HepG2 (cell line): ENCODE results near the gene CCL27. TPM values are rescaled to one million over a fixed set of nuclear protein-coding genes. Genes with fewer than 3 reads are reported as not detected.

Experiments used
- HNRNPL ChIP-seq: fragments of 200-400 bp; formaldehyde crosslinking; IDR thresholded peaks from 2 replicates; pipeline ENCODE4 v1.6.1; 2017; ENCODE audit warnings: mild to moderate bottlenecking, low read depth, low read length
- ISX ChIP-seq: sonication (generic); formaldehyde crosslinking; conservative IDR thresholded peaks from 2 replicates; pipeline ENCODE4 v1.5.0; 2020; ENCODE audit warnings: missing genetic modification reagents
- SP140L ChIP-seq: sonication (generic); formaldehyde crosslinking; IDR thresholded peaks from 2 replicates; pipeline ENCODE4 v1.4.0; 2020; ENCODE audit warnings: missing genetic modification reagents, borderline replicate concordance
- SRSF9 ChIP-seq: fragments of 200-400 bp; formaldehyde crosslinking; IDR thresholded peaks from 2 replicates; pipeline ENCODE4 v1.6.1; 2018; ENCODE audit warnings: borderline replicate concordance, mild to moderate bottlenecking, low read depth, low read length; ENCODE audit not compliant: insufficient read depth, poor library complexity, severe bottlenecking
- ZFAT ChIP-seq: sonication (generic); formaldehyde crosslinking; conservative IDR thresholded peaks from 2 replicates; pipeline ENCODE4 v1.8.1; 2023; ENCODE audit warnings: missing genetic modification reagents, inconsistent platforms
- ZFP41 ChIP-seq: sonication (generic); formaldehyde crosslinking; IDR thresholded peaks from 2 replicates; pipeline ENCODE4 v1.4.0; 2020; ENCODE audit warnings: mild to moderate bottlenecking, missing genetic modification reagents, borderline replicate concordance
- ZNF143 ChIP-seq: sonication (generic); formaldehyde crosslinking; IDR thresholded peaks from 2 replicates; pipeline ENCODE4 v1.4.0; 2020; ENCODE audit warnings: missing genetic modification reagents
- ZNF562 ChIP-seq: sonication (generic); formaldehyde crosslinking; IDR thresholded peaks from 2 replicates; pipeline ENCODE4 v1.8.0; 2022; ENCODE audit warnings: missing genetic modification reagents, borderline replicate concordance
- ZNF616 ChIP-seq: sonication (generic); formaldehyde crosslinking; IDR thresholded peaks from 2 replicates; pipeline ENCODE4 v1.5.0; 2020; ENCODE audit warnings: low read depth, mild to moderate bottlenecking, missing genetic modification reagents
- polyA plus RNA-seq, 8 experiments: library from polyadenylated mRNA; depleted of rRNA in 3 of 8; stranded (reverse) in 7 of 8; unstranded in 1 of 8; fragments of >200 nt; fragmentation: Illumina TruSeq in 4 of 8; extraction: Trizol in 4 of 8; gene quantifications; 2 replicates each; pipeline versions ENCODE4 v1.2.1 to v1.2.3, GENCODE V29; 2011 to 2016; ENCODE audit warnings: low read depth in 4 of 8, missing spikeins in 1 of 8, mixed read lengths in 1 of 8; ENCODE audit not compliant: insufficient read depth in 1 of 8
- total RNA-seq, 5 experiments: library from RNA; depleted of rRNA; stranded (reverse); fragments of >200 nt; fragmentation: Illumina TruSeq; extraction: Trizol; gene quantifications; 2 replicates each; pipeline ENCODE4 v1.2.3, GENCODE V29; 2016; ENCODE audit warnings: low read depth in 1 of 5
- TF ChIP-seq, protein P1 (sequence below): sonication (generic); formaldehyde crosslinking; IDR thresholded peaks from 2 replicates; pipeline ENCODE4 v1.4.0; 2020; ENCODE audit warnings: mild to moderate bottlenecking, missing genetic modification reagents
- TF ChIP-seq, protein P2 (sequence below): sonication (generic); formaldehyde crosslinking; IDR thresholded peaks from 2 replicates; pipeline ENCODE4 v1.5.1; 2020; ENCODE audit warnings: mild to moderate bottlenecking, moderate library complexity, missing genetic modification reagents
- TF ChIP-seq, protein P3 (sequence below): sonication (generic); formaldehyde crosslinking; IDR thresholded peaks from 2 replicates; pipeline ENCODE4 v1.4.0; 2020; ENCODE audit warnings: missing genetic modification reagents
- TF ChIP-seq, protein P4 (sequence below), 2 experiments: fragments of 450-650 bp in 1 of 2; sonication (generic) in 1 of 2; formaldehyde crosslinking; IDR thresholded peaks; 2 replicates each; pipeline versions ENCODE4 v1.5.0 to v1.8.0; 2020 to 2022; ENCODE audit warnings: mild to moderate bottlenecking in 1 of 2, missing genetic modification reagents in 1 of 2
- TF ChIP-seq, protein P5 (sequence below): sonication (generic); formaldehyde crosslinking; IDR thresholded peaks from 2 replicates; pipeline ENCODE4 v1.5.1; 2020; ENCODE audit warnings: mild to moderate bottlenecking, missing genetic modification reagents, borderline replicate concordance
- TF ChIP-seq, protein P6 (sequence below): IDR thresholded peaks from 2 replicates; pipeline ENCODE4 v1.6.1; 2012; ENCODE audit warnings: low read depth, low read length, improper control_type of control experiment

Gene CCL27
- total and polyA plus RNA-seq, 2 of the 13 experiments (the other 11 are each of a cell fraction or from before 2014, with no cell fraction given) = not detected

DNA sequence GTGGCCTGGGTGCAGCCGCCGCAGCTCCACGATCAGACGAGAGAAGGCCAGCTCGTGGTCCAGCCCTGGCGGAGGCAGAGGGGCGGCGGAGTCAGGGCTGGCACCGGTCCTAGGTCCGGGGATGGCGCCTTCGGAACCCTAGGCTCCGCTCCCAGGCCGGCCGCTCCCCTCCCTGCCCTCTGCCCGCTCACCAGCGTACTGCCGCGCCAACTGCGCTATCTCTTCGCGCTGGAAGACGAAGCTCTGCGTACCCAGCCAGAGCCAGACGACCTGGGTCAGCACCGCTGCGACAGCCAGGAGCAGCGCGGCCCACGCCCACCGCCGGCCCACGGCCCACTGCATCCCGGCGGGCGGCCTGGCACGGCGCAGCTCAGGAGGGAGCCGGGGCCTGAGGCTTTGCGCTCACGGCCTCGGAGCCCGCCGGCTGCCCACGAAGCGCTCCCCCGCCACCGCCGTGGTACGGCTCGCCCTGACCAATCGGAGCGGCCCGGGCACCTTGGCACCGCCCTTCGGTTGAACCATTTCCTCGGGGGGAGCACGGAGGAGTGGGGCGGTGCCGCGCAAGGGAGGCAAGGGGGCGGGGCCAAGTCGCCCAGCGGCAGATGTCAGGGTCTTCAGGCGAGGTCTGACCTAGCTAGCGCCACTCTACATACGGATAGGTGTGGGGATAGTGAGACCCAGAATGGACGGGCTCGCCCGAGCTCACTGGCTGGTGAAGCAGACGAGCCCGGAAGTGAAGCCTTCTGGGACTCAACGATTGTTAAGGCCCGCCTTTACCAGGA is 24.9 kb downstream of the CCL27 start, which contains the start of gene SIGMAR1 (continued):
- TF ChIP-seq, protein P1, sequence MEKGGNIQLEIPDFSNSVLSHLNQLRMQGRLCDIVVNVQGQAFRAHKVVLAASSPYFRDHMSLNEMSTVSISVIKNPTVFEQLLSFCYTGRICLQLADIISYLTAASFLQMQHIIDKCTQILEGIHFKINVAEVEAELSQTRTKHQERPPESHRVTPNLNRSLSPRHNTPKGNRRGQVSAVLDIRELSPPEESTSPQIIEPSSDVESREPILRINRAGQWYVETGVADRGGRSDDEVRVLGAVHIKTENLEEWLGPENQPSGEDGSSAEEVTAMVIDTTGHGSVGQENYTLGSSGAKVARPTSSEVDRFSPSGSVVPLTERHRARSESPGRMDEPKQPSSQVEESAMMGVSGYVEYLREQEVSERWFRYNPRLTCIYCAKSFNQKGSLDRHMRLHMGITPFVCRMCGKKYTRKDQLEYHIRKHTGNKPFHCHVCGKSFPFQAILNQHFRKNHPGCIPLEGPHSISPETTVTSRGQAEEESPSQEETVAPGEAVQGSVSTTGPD (CRISPR knock-in tag) = no peak; the same call in 1 of the 2 replicates
- TF ChIP-seq, protein P2, sequence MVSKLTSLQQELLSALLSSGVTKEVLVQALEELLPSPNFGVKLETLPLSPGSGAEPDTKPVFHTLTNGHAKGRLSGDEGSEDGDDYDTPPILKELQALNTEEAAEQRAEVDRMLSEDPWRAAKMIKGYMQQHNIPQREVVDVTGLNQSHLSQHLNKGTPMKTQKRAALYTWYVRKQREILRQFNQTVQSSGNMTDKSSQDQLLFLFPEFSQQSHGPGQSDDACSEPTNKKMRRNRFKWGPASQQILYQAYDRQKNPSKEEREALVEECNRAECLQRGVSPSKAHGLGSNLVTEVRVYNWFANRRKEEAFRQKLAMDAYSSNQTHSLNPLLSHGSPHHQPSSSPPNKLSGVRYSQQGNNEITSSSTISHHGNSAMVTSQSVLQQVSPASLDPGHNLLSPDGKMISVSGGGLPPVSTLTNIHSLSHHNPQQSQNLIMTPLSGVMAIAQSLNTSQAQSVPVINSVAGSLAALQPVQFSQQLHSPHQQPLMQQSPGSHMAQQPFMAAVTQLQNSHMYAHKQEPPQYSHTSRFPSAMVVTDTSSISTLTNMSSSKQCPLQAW = peak; percentile 54; the same call in 1 of the 2 replicates
- no peak for TF ChIP-seq SP140L (CRISPR knock-in tag)
- TF ChIP-seq ZNF562 (CRISPR knock-in tag) = no peak
- TF ChIP-seq, protein P3, sequence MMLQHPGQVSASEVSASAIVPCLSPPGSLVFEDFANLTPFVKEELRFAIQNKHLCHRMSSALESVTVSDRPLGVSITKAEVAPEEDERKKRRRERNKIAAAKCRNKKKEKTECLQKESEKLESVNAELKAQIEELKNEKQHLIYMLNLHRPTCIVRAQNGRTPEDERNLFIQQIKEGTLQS = no peak
- 0 out of 2 replicates have a peak, but pooled peaks have one; percentile 31 for TF ChIP-seq ZNF616 (CRISPR knock-in tag)
- TF ChIP-seq, protein P4, sequence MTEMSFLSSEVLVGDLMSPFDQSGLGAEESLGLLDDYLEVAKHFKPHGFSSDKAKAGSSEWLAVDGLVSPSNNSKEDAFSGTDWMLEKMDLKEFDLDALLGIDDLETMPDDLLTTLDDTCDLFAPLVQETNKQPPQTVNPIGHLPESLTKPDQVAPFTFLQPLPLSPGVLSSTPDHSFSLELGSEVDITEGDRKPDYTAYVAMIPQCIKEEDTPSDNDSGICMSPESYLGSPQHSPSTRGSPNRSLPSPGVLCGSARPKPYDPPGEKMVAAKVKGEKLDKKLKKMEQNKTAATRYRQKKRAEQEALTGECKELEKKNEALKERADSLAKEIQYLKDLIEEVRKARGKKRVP (CRISPR knock-in tag; IDR thresholded peaks at IDR 0.05) = peak in 1 of 2 experiments; percentile 52; a peak in 1 of 4 replicates
- TF ChIP-seq ZFAT (CRISPR knock-in tag) = no peak
- TF ChIP-seq, protein P5, sequence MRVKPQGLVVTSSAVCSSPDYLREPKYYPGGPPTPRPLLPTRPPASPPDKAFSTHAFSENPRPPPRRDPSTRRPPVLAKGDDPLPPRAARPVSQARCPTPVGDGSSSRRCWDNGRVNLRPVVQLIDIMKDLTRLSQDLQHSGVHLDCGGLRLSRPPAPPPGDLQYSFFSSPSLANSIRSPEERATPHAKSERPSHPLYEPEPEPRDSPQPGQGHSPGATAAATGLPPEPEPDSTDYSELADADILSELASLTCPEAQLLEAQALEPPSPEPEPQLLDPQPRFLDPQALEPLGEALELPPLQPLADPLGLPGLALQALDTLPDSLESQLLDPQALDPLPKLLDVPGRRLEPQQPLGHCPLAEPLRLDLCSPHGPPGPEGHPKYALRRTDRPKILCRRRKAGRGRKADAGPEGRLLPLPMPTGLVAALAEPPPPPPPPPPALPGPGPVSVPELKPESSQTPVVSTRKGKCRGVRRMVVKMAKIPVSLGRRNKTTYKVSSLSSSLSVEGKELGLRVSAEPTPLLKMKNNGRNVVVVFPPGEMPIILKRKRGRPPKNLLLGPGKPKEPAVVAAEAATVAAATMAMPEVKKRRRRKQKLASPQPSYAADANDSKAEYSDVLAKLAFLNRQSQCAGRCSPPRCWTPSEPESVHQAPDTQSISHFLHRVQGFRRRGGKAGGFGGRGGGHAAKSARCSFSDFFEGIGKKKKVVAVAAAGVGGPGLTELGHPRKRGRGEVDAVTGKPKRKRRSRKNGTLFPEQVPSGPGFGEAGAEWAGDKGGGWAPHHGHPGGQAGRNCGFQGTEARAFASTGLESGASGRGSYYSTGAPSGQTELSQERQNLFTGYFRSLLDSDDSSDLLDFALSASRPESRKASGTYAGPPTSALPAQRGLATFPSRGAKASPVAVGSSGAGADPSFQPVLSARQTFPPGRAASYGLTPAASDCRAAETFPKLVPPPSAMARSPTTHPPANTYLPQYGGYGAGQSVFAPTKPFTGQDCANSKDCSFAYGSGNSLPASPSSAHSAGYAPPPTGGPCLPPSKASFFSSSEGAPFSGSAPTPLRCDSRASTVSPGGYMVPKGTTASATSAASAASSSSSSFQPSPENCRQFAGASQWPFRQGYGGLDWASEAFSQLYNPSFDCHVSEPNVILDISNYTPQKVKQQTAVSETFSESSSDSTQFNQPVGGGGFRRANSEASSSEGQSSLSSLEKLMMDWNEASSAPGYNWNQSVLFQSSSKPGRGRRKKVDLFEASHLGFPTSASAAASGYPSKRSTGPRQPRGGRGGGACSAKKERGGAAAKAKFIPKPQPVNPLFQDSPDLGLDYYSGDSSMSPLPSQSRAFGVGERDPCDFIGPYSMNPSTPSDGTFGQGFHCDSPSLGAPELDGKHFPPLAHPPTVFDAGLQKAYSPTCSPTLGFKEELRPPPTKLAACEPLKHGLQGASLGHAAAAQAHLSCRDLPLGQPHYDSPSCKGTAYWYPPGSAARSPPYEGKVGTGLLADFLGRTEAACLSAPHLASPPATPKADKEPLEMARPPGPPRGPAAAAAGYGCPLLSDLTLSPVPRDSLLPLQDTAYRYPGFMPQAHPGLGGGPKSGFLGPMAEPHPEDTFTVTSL = 0 out of 2 replicates have a peak, but pooled peaks have one; percentile 17
- peak; percentile 28; the same call in 1 of the 2 replicates for TF ChIP-seq ZNF143 (CRISPR knock-in tag)
- no peak for TF ChIP-seq ISX (CRISPR knock-in tag)
- TF ChIP-seq SRSF9 = no peak
- no peak; the same call in none of the 2 replicates for TF ChIP-seq HNRNPL
- TF ChIP-seq ZFP41 (CRISPR knock-in tag) = no peak
- TF ChIP-seq, protein P6, sequence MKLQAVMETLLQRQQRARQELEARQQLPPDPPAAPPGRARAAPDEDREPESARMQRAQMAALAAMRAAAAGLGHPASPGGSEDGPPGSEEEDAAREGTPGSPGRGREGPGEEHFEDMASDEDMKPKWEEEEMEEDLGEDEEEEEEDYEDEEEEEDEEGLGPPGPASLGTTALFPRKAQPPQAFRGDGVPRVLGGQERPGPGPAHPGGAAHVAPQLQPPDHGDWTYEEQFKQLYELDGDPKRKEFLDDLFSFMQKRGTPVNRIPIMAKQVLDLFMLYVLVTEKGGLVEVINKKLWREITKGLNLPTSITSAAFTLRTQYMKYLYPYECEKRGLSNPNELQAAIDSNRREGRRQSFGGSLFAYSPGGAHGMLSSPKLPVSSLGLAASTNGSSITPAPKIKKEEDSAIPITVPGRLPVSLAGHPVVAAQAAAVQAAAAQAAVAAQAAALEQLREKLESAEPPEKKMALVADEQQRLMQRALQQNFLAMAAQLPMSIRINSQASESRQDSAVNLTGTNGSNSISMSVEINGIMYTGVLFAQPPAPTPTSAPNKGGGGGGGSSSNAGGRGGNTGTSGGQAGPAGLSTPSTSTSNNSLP = no peak
